ENCODE measurements around the gene CNIH2. TPM values are rescaled to one million over a fixed set of nuclear protein-coding genes. Genes with fewer than 3 reads are reported as not detected.
"Not testable (repeated sequence)": the region's sequence is repeated elsewhere in the genome, so short reads cannot be mapped to it uniquely, and the experiment has no call there.

The CNIH2 gene
- total and polyA plus RNA-seq, 4 donors, result 1.1 to 3.4 (median 1.5) TPM

DNA sequence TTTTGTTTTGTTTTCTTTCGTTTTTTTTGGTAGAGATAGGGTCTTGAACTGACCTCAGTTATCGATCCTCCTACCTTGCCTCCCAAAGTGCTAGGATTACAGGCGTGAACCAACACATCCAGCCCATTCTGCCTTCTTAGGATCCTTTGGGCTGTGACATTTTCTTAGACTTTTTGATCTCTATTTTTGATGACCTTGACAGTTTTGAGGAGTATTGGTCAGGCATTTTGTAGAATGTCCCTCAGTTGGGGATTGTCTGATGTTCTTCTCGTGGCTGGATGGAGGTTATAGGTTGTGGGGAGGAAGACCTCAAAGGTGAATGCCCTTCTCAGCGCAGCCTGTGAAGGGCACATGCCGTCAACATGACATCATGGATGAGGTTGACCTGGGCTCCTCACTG, 29.1 kb upstream of the CNIH2 start:
- no peaks in the 10 kb centered on the region for H3K9me3 ChIP-seq (ENCODE audit: control insufficient read depth in 4 of 4, insufficient read depth in 3 of 4, low read length in 3 of 4)
- peaks cover 0 to 6% (median 0%) of the 10 kb centered on the region in 5 donors for H3K4me1 ChIP-seq (ENCODE audit: control insufficient read depth in 5 of 5, insufficient read depth in 5 of 5, low read length in 5 of 5)
- DNase-seq, result no peak
- no peak overlapping the region for H3K27ac ChIP-seq (ENCODE audit: low read depth in 1 of 2, low read length in 1 of 2)
- H3K27me3 ChIP-seq (ENCODE audit: control insufficient read depth in 3 of 3, insufficient read depth in 3 of 3, low read length in 2 of 3), result no peaks in the 10 kb centered on the region
- no peak for ATAC-seq (ENCODE audit: insufficient read depth, low FRiP score)
- H3K4me3 ChIP-seq, result no peak overlapping the region
- H3K9ac ChIP-seq (ENCODE audit: insufficient read depth in 1 of 2, low read length in 2 of 2), result no peak overlapping the region
- H3K36me3 ChIP-seq (ENCODE audit: control insufficient read depth in 4 of 4, insufficient read depth in 4 of 4, low read length in 4 of 4), result peaks cover 0 to 18% (median 8%) of the 10 kb centered on the region in 4 donors
- no peak for TF ChIP-seq CTCF (IDR thresholded peaks at IDR 0.05; ENCODE audit: control extremely low read depth, extremely low read depth)
- 88 to 94% methylated on average over 6 of the region's 6 CpGs for WGBS, 2 donors

- ATAC-seq (ENCODE audit: insufficient read depth, low FRiP score) (no peak), DNase-seq (no peak)
- Histone ChIP-seq H3K4me1 (ENCODE audit: control insufficient read depth in 5 of 5, insufficient read depth in 5 of 5, low read length in 5 of 5) (peaks cover 0 to 6% (median 0%) of the 10 kb centered on the region in 5 donors), H3K4me3 (no peak overlapping the region), H3K9ac (ENCODE audit: insufficient read depth in 1 of 2, low read length in 2 of 2) (no peak overlapping the region), H3K9me3 (ENCODE audit: control insufficient read depth in 4 of 4, insufficient read depth in 3 of 4, low read length in 3 of 4) (no peaks in the 10 kb centered on the region), H3K27ac (ENCODE audit: low read depth in 1 of 2, low read length in 1 of 2) (no peak overlapping the region), H3K36me3 (ENCODE audit: control insufficient read depth in 4 of 4, insufficient read depth in 4 of 4, low read length in 4 of 4) (peaks cover 0 to 9% (median 5%) of the 10 kb centered on the region in 4 donors), H3K27me3 (ENCODE audit: control insufficient read depth in 3 of 3, insufficient read depth in 3 of 3, low read length in 2 of 3) (no peaks in the 10 kb centered on the region)
- 78 to 80% methylated on average over 7 of the region's 7 CpGs for WGBS, 2 donors
- TF ChIP-seq CTCF (IDR thresholded peaks at IDR 0.05; ENCODE audit: control extremely low read depth, extremely low read depth), result no peak
These were observed 26.2 kb upstream of the CNIH2 start for GRCh38 chr11:66251809-66252208.

- not testable (repeated sequence) for DNase-seq; H3K27ac ChIP-seq (ENCODE audit: low read depth in 1 of 2, low read length in 1 of 2); H3K4me1 ChIP-seq (ENCODE audit: control insufficient read depth in 5 of 5, insufficient read depth in 5 of 5, low read length in 5 of 5); H3K36me3 ChIP-seq (ENCODE audit: control insufficient read depth in 4 of 4, insufficient read depth in 4 of 4, low read length in 4 of 4); H3K9me3 ChIP-seq (ENCODE audit: control insufficient read depth in 4 of 4, insufficient read depth in 3 of 4, low read length in 3 of 4); ATAC-seq (ENCODE audit: insufficient read depth, low FRiP score); H3K9ac ChIP-seq (ENCODE audit: insufficient read depth in 1 of 2, low read length in 2 of 2); H3K4me3 ChIP-seq; H3K27me3 ChIP-seq (ENCODE audit: control insufficient read depth in 3 of 3, insufficient read depth in 3 of 3, low read length in 2 of 3)
- 59 to 92% methylated on average over 6 of the region's 6 CpGs for WGBS, 2 donors
These were observed 24.9 kb upstream of the CNIH2 start for GRCh38 chr11:66253081-66253480.

DNA sequence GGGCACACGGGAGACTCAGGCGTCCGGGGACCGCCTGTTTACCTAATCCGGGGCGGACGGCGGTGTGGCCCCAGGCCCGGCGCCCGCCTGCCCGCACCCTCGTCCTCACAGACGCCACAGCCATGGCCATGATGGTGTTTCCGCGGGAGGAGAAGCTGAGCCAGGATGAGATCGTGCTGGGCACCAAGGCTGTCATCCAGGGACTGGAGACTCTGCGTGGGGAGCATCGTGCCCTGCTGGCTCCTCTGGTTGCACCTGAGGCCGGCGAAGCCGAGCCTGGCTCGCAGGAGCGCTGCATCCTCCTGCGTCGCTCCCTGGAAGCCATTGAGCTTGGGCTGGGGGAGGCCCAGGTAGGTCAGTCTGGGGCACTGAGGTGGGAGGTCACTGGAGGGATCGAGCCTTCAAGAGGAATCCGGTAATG, 19.5 kb upstream of the CNIH2 start:
- peak overlapping the region; percentile 22 for H3K4me3 ChIP-seq
- ATAC-seq (ENCODE audit: insufficient read depth, low FRiP score), result no peak
- H3K9me3 ChIP-seq (ENCODE audit: control insufficient read depth in 4 of 4, insufficient read depth in 3 of 4, low read length in 3 of 4), result no peaks in the 10 kb centered on the region
- H3K27ac ChIP-seq (ENCODE audit: low read depth in 1 of 2, low read length in 1 of 2), result no peak overlapping the region
- TF ChIP-seq CTCF (IDR thresholded peaks at IDR 0.05; ENCODE audit: control extremely low read depth, extremely low read depth), result no peak
- 4 to 6% methylated on average over 17 to 28 of the region's 28 CpGs for WGBS, 2 donors
- H3K27me3 ChIP-seq (ENCODE audit: control insufficient read depth in 3 of 3, insufficient read depth in 3 of 3, low read length in 2 of 3), result no peaks in the 10 kb centered on the region
- peaks cover 0 to 15% (median 12%) of the 10 kb centered on the region in 4 donors for H3K36me3 ChIP-seq (ENCODE audit: control insufficient read depth in 4 of 4, insufficient read depth in 4 of 4, low read length in 4 of 4)
- no peak for DNase-seq
- H3K4me1 ChIP-seq (ENCODE audit: control insufficient read depth in 5 of 5, insufficient read depth in 5 of 5, low read length in 5 of 5), result peaks cover 0 to 6% (median 5%) of the 10 kb centered on the region in 5 donors
- peak overlapping the region in 1 of 2 donors; percentile 40 for H3K9ac ChIP-seq (ENCODE audit: insufficient read depth in 1 of 2, low read length in 2 of 2)
